K562 (cell line): ENCODE data around the gene ATP6V1F. TPM values are rescaled to one million over a fixed set of nuclear protein-coding genes. Genes with fewer than 3 reads are reported as not detected.

ENCODE experiments used
- CAMTA2 ChIP-seq: fragments of 250-450 bp; sonication (Bioruptor Pico); conservative IDR thresholded peaks from 2 replicates; pipeline ENCODE4 v1.5.1; 2022
- ETV1 ChIP-seq: fragments of 450-650 bp; conservative IDR thresholded peaks from 2 replicates; pipeline ENCODE4 v1.6.1; 2016; ENCODE audit warnings: missing genetic modification characterization, control low read depth, low read depth, missing compliant biosample characterization
- FOXK1 ChIP-seq: sonication (generic); formaldehyde crosslinking; IDR thresholded peaks from 2 replicates; pipeline ENCODE4 v1.8.0; 2022; ENCODE audit warnings: missing genetic modification reagents, mild to moderate bottlenecking, borderline replicate concordance
- GABPB1 ChIP-seq: sonication (generic); formaldehyde crosslinking; IDR thresholded peaks from 2 replicates; pipeline ENCODE4 v1.8.0; 2022; ENCODE audit warnings: mild to moderate bottlenecking, missing genetic modification reagents
- GATA2 ChIP-seq: sonication (generic); formaldehyde crosslinking; IDR thresholded peaks from 2 replicates; pipeline ENCODE4 v1.4.0; 2020; ENCODE audit warnings: mild to moderate bottlenecking, missing genetic modification reagents
- HMG20A ChIP-seq: fragments of 450-650 bp; formaldehyde crosslinking; conservative IDR thresholded peaks from 2 replicates; pipeline ENCODE4 v1.4.0; 2020; ENCODE audit warnings: mild to moderate bottlenecking, mixed read lengths
- IRF2 ChIP-seq: sonication (generic); formaldehyde crosslinking; IDR thresholded peaks from 2 replicates; pipeline ENCODE4 v1.8.1; 2022; ENCODE audit warnings: mild to moderate bottlenecking, missing genetic modification reagents
- MTA1 ChIP-seq: fragments of 450-650 bp; IDR thresholded peaks from 2 replicates; pipeline ENCODE4 v1.6.1; 2017; ENCODE audit warnings: borderline replicate concordance
- NCOA1 ChIP-seq: fragments of 450-650 bp; IDR thresholded peaks from 2 replicates; pipeline ENCODE4 v1.6.1; 2016; ENCODE audit warnings: low read depth
- NCOR1 ChIP-seq: fragments of 450-650 bp; IDR thresholded peaks from 2 replicates; pipeline ENCODE4 v1.6.1; 2016; ENCODE audit warnings: mild to moderate bottlenecking, moderate library complexity
- NFATC3 ChIP-seq: fragments of 450-650 bp; IDR thresholded peaks from 2 replicates; pipeline ENCODE4 v1.6.1; 2017; ENCODE audit warnings: mild to moderate bottlenecking
- PCBP2 ChIP-seq: fragments of 200-400 bp; formaldehyde crosslinking; IDR thresholded peaks from 2 replicates; pipeline ENCODE4 v1.6.1; 2018; ENCODE audit warnings: low read length, low read depth, mild to moderate bottlenecking, moderate library complexity; ENCODE audit not compliant: poor library complexity, severe bottlenecking
- POLR2B ChIP-seq: fragments of 450-650 bp; IDR thresholded peaks from 2 replicates; pipeline ENCODE4 v1.6.1; 2018; ENCODE audit warnings: low read depth; ENCODE audit not compliant: partially characterized antibody
- POLR3G ChIP-seq: IDR thresholded peaks from 2 replicates; pipeline ENCODE4 v1.6.1; 2011; ENCODE audit not compliant: insufficient read length, insufficient replicate concordance; ENCODE audit errors: extremely low read depth
- RFX7 ChIP-seq: fragments of 250-450 bp; sonication (Bioruptor Pico); IDR thresholded peaks from 2 replicates; pipeline ENCODE4 v1.5.1; 2021; ENCODE audit warnings: mild to moderate bottlenecking
- SRSF1 ChIP-seq: fragments of 200-400 bp; formaldehyde crosslinking; IDR thresholded peaks from 2 replicates; pipeline ENCODE4 v1.6.1; 2017; ENCODE audit warnings: mild to moderate bottlenecking, low read depth, low read length, moderate library complexity
- STAT5A ChIP-seq: IDR thresholded peaks from 2 replicates; pipeline ENCODE4 v1.6.1; 2012; ENCODE audit warnings: low read length, inconsistent platforms, borderline replicate concordance
- TCF3 ChIP-seq: sonication (generic); formaldehyde crosslinking; IDR thresholded peaks from 2 replicates; pipeline ENCODE4 v1.4.0; 2020; ENCODE audit warnings: mild to moderate bottlenecking, missing genetic modification reagents
- TCF7L2 ChIP-seq: fragments of 150-350 bp; IDR thresholded peaks from 2 replicates; pipeline ENCODE4 v1.6.1; 2016; ENCODE audit warnings: low read depth, mild to moderate bottlenecking, low read length, moderate library complexity
- THRAP3 ChIP-seq: fragments of 450-650 bp; IDR thresholded peaks from 2 replicates; pipeline ENCODE4 v1.6.1; 2016; ENCODE audit warnings: mild to moderate bottlenecking, inconsistent platforms, borderline replicate concordance
- TRIM25 ChIP-seq: fragments of 450-650 bp; IDR thresholded peaks from 2 replicates; pipeline ENCODE4 v1.7.0; 2016; ENCODE audit warnings: borderline replicate concordance
- USF2 ChIP-seq: sonication (generic); formaldehyde crosslinking; IDR thresholded peaks from 2 replicates; pipeline ENCODE4 v1.5.0; 2020; ENCODE audit warnings: missing genetic modification reagents
- ZMIZ1 ChIP-seq, 2 experiments: fragments of 150-350 bp in 1 of 2; IDR thresholded peaks; 2 replicates each; pipeline ENCODE4 v1.6.1; 2012 to 2016; ENCODE audit warnings: low read depth in 2 of 2, low read length in 2 of 2, mild to moderate bottlenecking in 1 of 2, moderate library complexity in 1 of 2
- ZNF431 ChIP-seq: sonication (generic); formaldehyde crosslinking; IDR thresholded peaks from 2 replicates; pipeline ENCODE4 v1.8.0; 2022; ENCODE audit warnings: mild to moderate bottlenecking, missing genetic modification reagents
- ZNF766 ChIP-seq: fragments of 200-800 bp; sonication (Bioruptor generic); conservative IDR thresholded peaks from 2 replicates; pipeline ENCODE4 v1.6.1; 2016; ENCODE audit warnings: missing genetic modification characterization, missing compliant biosample characterization
- polyA plus RNA-seq, 8 experiments: library from polyadenylated mRNA; depleted of rRNA in 4 of 8; stranded (reverse) in 5 of 8; unstranded in 3 of 8; fragments of >200 nt; fragmentation: Nextera tagmentation in 2 of 8; fragmentation: Illumina TruSeq in 1 of 8; extraction: Ambion mirVana in 2 of 8; extraction: Trizol in 1 of 8; gene quantifications; 2 replicates each; pipeline versions ENCODE4 v1.2.1 to v1.2.3, GENCODE V29; 2011 to 2014; ENCODE audit warnings: inconsistent platforms in 1 of 8, missing spikeins in 1 of 8
- total RNA-seq, 7 experiments: library from RNA; depleted of rRNA in 6 of 7; stranded (reverse); fragments of >200 nt in 6 of 7; fragmentation: Illumina TruSeq in 2 of 7; extraction: Trizol in 2 of 7; gene quantifications; 2 replicates each; pipeline versions ENCODE4 v1.2.1 to v1.2.3, GENCODE V29; 2011 to 2021; ENCODE audit warnings: low replicate concordance in 1 of 7

Gene ATP6V1F
- total and polyA plus RNA-seq, 9 of the 15 experiments (the other 6 are each of a cell fraction or from before 2014, with no cell fraction given) = 206 to 1,123 (median 542) TPM

GRCh38 chr7:128861957-128862570 is 592 bp upstream of the ATP6V1F start (continued):
- TF ChIP-seq ZMIZ1 (IDR thresholded peaks at IDR 0.05; ENCODE audit: low read depth in 2 of 2, low read length in 2 of 2) (no peak), RFX7 (CRISPR knock-in tag) (no peak), TRIM25 (no peak), STAT5A (no peak), ETV1 (0 out of 2 replicates have a peak, but pooled peaks have one; percentile 11), USF2 (CRISPR knock-in tag) (no peak), TCF3 (no peak), GATA2 (CRISPR knock-in tag) (no peak), THRAP3 (peak; percentile 11; the same call in 1 of the 2 replicates), NFATC3 (no peak), ZNF766 (no peak), POLR2B (no peak), ZNF431 (CRISPR knock-in tag) (no peak), MTA1 (no peak), POLR3G (no peak), NCOA1 (no peak), PCBP2 (no peak), SRSF1 (no peak), GABPB1 (CRISPR knock-in tag) (no peak), HMG20A (peak; percentile 30; the same call in 1 of the 2 replicates), FOXK1 (CRISPR knock-in tag) (no peak), NCOR1 (no peak), CAMTA2 (CRISPR knock-in tag) (no peak), TCF7L2 (no peak), IRF2 (CRISPR knock-in tag) (no peak)
